ENCODE measurements around the gene TFEB.

Gene TFEB

DNA sequence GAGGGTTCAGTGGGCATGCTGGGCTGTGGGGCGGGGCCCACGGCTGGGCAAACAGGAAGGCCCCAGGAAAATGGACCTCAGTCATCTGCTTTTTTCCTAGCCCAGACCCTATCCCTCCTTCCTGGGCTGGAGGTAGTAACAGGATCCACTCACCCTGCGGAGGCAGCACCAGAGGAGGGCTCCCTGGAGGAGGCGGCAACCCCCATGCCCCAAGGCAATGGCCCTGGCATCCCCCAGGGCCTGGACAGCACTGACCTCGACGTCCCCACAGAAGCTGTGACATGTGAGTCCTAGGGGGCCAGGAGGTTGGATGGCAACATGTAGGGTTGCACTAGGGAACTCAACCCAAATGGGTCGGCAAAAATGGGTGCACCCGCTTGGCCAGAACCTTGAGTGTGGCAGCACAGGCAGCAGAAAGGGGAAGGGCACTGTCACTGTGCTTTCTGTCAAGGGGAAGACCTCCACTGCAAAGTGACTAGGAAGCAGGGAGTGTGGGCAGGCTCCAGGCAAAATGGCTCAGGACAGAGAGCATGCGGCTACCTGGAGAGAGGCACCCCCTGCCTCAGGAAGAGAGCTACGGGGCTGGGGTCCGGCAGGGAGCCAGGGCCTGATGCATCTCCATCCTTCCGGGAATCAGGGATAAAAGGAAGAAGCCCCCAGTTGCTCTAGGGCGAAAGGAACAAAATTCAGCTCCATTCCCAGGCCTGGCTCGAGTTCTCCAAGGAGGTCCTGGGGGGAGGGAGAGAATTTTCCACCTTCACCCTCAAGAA, 89.2 kb downstream of the TFEB start:
- 95% methylated on average over 14 of the region's 14 CpGs for WGBS
- H2BK5ac ChIP-seq (ENCODE audit: low read depth, low read length, poor library complexity, severe bottlenecking), result no peak overlapping the region

DNA sequence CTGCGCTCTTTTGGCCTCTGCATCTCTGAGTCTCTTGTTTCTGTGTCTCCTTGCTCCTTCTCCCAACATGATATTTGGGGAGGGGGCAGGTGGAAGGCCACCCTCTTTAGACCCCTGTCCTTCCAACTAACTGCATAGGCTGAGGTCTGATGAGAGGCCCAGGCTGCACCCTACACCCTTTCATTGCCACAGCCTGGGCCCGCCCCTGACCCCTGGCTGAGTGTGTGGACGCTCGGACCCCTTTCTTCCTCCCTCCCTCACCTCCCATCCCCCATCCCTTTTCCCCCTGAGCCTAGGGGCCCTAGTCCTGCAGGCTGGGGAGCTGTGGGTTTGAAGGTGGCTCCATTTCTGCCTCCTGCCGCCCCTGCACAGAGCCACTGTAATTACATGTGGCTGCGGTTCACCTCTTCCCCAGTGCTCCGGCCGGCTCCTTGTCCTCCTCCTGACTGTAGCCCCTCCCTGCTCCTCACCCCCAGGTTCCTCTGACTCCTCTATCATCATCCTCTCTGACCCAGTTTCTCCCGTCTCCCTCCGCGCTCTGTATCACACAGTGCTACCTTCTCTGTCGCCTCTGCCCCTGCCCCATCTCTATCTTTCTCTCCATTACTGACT, 90.3 kb downstream of the TFEB start:
- H2BK120ac ChIP-seq (ENCODE audit: low read depth, low read length), result no peak overlapping the region
- H3K27ac ChIP-seq (ENCODE audit: low read length, poor library complexity, severe bottlenecking), result no peak overlapping the region
- peaks cover 18% of the 10 kb centered on the region for H3K79me1 ChIP-seq (replicated peaks; ENCODE audit: low read length, poor library complexity, severe bottlenecking)
- H2AK5ac ChIP-seq (ENCODE audit: low read length, severe bottlenecking), result peak overlapping the region; percentile 37
- no peak overlapping the region for H4K8ac ChIP-seq (ENCODE audit: low read length)
- H3K27me3 ChIP-seq (ENCODE audit: control insufficient read depth in 1 of 2, insufficient read depth in 1 of 2, low read length in 2 of 2), result peaks cover 0 to 79% of the 10 kb centered on the region in 2 experiments
- peak overlapping the region; percentile 6 for H3K4me2 ChIP-seq (ENCODE audit: low read length, poor library complexity, severe bottlenecking)
- no peaks in the 10 kb centered on the region for H3K9me3 ChIP-seq (ENCODE audit: control insufficient read depth, low read length)
- DNase-seq, result no peak
- peak overlapping the region in 1 of 2 experiments; percentile 0 for H3K14ac ChIP-seq (ENCODE audit: low read length in 2 of 2)
- H3K23ac ChIP-seq (ENCODE audit: low read length in 2 of 2), result no peak overlapping the region
- 65% methylated on average over 8 of the region's 12 CpGs for WGBS
- H4K91ac ChIP-seq (ENCODE audit: low read length), result no peak overlapping the region
- no peak overlapping the region for H3K9ac ChIP-seq (ENCODE audit: low read length)
- H2AFZ ChIP-seq (ENCODE audit: low read depth, low read length), result no peak overlapping the region
- H3K36me3 ChIP-seq (ENCODE audit: control insufficient read depth in 1 of 2, insufficient read depth in 2 of 2, low read depth in 1 of 2, low read length in 2 of 2), result peaks cover 0 to 62% of the 10 kb centered on the region in 2 experiments
- H3K18ac ChIP-seq (ENCODE audit: low read depth in 1 of 2, low read length in 2 of 2), result no peak overlapping the region
- no peak overlapping the region for H2BK12ac ChIP-seq (ENCODE audit: low read length in 2 of 2)
- peaks cover 72% of the 10 kb centered on the region for H3K4me1 ChIP-seq (ENCODE audit: control insufficient read depth, insufficient read depth, low read depth, low read length)
- H2BK5ac ChIP-seq (ENCODE audit: low read depth, low read length, poor library complexity, severe bottlenecking), result no peak overlapping the region
- H3K4ac ChIP-seq (ENCODE audit: low read depth in 1 of 2, low read length in 2 of 2), result no peak overlapping the region
- H3K4me3 ChIP-seq (ENCODE audit: insufficient read depth in 1 of 2, low read depth in 1 of 2, low read length in 2 of 2), result no peak overlapping the region
- no peak overlapping the region for H2BK15ac ChIP-seq (ENCODE audit: low read depth, poor library complexity, severe bottlenecking)

More for the DNA sequence above, 89.2 kb downstream of the TFEB start:
- no peak for DNase-seq
- Histone ChIP-seq H3K4ac (ENCODE audit: low read depth in 1 of 2, low read length in 2 of 2) (no peak overlapping the region), H2AFZ (ENCODE audit: low read depth, low read length) (no peak overlapping the region), H3K4me1 (ENCODE audit: control insufficient read depth, insufficient read depth, low read depth, low read length) (peaks cover 66% of the 10 kb centered on the region), H3K79me1 (replicated peaks; ENCODE audit: low read length, poor library complexity, severe bottlenecking) (peaks cover 20% of the 10 kb centered on the region), H2BK15ac (ENCODE audit: low read depth, poor library complexity, severe bottlenecking) (no peak overlapping the region), H4K8ac (ENCODE audit: low read length) (no peak overlapping the region), H3K27me3 (ENCODE audit: control insufficient read depth in 1 of 2, insufficient read depth in 1 of 2, low read length in 2 of 2) (peaks cover 0 to 77% of the 10 kb centered on the region in 2 experiments), H2BK120ac (ENCODE audit: low read depth, low read length) (no peak overlapping the region), H2BK12ac (ENCODE audit: low read length in 2 of 2) (no peak overlapping the region), H3K23ac (ENCODE audit: low read length in 2 of 2) (no peak overlapping the region), H3K27ac (ENCODE audit: low read length, poor library complexity, severe bottlenecking) (no peak overlapping the region), H3K9ac (ENCODE audit: low read length) (no peak overlapping the region), H3K9me3 (ENCODE audit: control insufficient read depth, low read length) (no peaks in the 10 kb centered on the region), H3K4me3 (ENCODE audit: insufficient read depth in 1 of 2, low read depth in 1 of 2, low read length in 2 of 2) (no peak overlapping the region), H3K18ac (ENCODE audit: low read depth in 1 of 2, low read length in 2 of 2) (no peak overlapping the region), H3K4me2 (ENCODE audit: low read length, poor library complexity, severe bottlenecking) (no peak overlapping the region), H4K91ac (ENCODE audit: low read length) (no peak overlapping the region), H3K14ac (ENCODE audit: low read length in 2 of 2) (no peak overlapping the region), H2AK5ac (ENCODE audit: low read length, severe bottlenecking) (peak overlapping the region; percentile 5), H3K36me3 (ENCODE audit: control insufficient read depth in 1 of 2, insufficient read depth in 2 of 2, low read depth in 1 of 2, low read length in 2 of 2) (peaks cover 0 to 65% of the 10 kb centered on the region in 2 experiments)

DNA sequence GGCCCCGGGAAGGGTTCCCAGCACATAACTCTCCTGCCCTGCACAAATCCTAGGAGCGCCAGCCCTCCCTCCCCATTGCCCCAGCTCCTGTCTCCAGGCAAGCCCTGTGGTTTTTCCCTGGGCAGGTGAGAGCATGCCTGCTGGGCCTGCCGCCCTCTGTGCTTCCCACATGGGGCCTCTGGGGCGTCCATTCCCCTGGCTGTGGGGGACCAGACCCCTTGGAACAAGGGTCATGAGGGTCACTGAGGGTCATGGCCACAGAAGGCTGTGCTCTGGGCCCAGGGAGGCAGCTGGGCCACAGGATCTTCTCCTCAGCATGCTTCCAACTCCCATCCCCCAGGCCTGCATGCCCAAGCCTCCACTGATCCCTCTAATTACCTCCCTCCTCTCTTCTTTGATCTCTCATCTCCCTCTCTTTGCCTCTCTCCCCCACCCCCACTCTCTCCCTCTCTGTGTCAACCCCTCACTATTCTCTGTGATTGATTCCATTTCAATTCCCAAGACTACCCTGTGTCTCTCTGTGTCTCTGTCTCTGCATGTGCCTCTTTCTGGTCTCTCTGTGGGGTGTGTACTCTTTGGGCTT, 91.0 kb downstream of the TFEB start:
- peaks cover 77% of the 10 kb centered on the region for H3K4me1 ChIP-seq (ENCODE audit: control insufficient read depth, insufficient read depth, low read depth, low read length)
- no peak overlapping the region for H2BK5ac ChIP-seq (ENCODE audit: low read depth, low read length, poor library complexity, severe bottlenecking)
- H3K4me2 ChIP-seq (ENCODE audit: low read length, poor library complexity, severe bottlenecking), result no peak overlapping the region
- no peak overlapping the region for H3K4ac ChIP-seq (ENCODE audit: low read depth in 1 of 2, low read length in 2 of 2)
- no peak overlapping the region for H3K27ac ChIP-seq (ENCODE audit: low read length, poor library complexity, severe bottlenecking)
- no peak overlapping the region for H2AFZ ChIP-seq (ENCODE audit: low read depth, low read length)
- H4K91ac ChIP-seq (ENCODE audit: low read length), result no peak overlapping the region
- H3K14ac ChIP-seq (ENCODE audit: low read length in 2 of 2), result no peak overlapping the region
- no peak overlapping the region for H2BK15ac ChIP-seq (ENCODE audit: low read depth, poor library complexity, severe bottlenecking)
- H2BK12ac ChIP-seq (ENCODE audit: low read length in 2 of 2), result no peak overlapping the region
- H3K36me3 ChIP-seq (ENCODE audit: control insufficient read depth in 1 of 2, insufficient read depth in 2 of 2, low read depth in 1 of 2, low read length in 2 of 2), result peaks cover 0 to 55% of the 10 kb centered on the region in 2 experiments
- peak overlapping the region in 1 of 2 experiments; percentile 41 for H3K18ac ChIP-seq (ENCODE audit: low read depth in 1 of 2, low read length in 2 of 2)
- H3K9ac ChIP-seq (ENCODE audit: low read length), result no peak overlapping the region
- H3K79me1 ChIP-seq (replicated peaks; ENCODE audit: low read length, poor library complexity, severe bottlenecking), result peaks cover 16% of the 10 kb centered on the region
- DNase-seq, result no peak
- no peak overlapping the region for H4K8ac ChIP-seq (ENCODE audit: low read length)
- H2AK5ac ChIP-seq (ENCODE audit: low read length, severe bottlenecking), result no peak overlapping the region
- H2BK120ac ChIP-seq (ENCODE audit: low read depth, low read length), result no peak overlapping the region
- H3K4me3 ChIP-seq (ENCODE audit: insufficient read depth in 1 of 2, low read depth in 1 of 2, low read length in 2 of 2), result no peak overlapping the region
- peaks cover 0 to 81% of the 10 kb centered on the region in 2 experiments for H3K27me3 ChIP-seq (ENCODE audit: control insufficient read depth in 1 of 2, insufficient read depth in 1 of 2, low read length in 2 of 2)
- H3K9me3 ChIP-seq (ENCODE audit: control insufficient read depth, low read length), result no peaks in the 10 kb centered on the region
- 57% methylated on average over 4 of the region's 4 CpGs for WGBS
- H3K23ac ChIP-seq (ENCODE audit: low read length in 2 of 2), result peak overlapping the region in 1 of 2 experiments; percentile 11

GRCh38 chr6:41643899-41644269, 91.5 kb downstream of the TFEB start:
- Histone ChIP-seq H3K14ac (ENCODE audit: low read length in 2 of 2) (no peak overlapping the region), H3K4me2 (ENCODE audit: low read length, poor library complexity, severe bottlenecking) (no peak overlapping the region), H3K9ac (ENCODE audit: low read length) (no peak overlapping the region), H3K27ac (ENCODE audit: low read length, poor library complexity, severe bottlenecking) (peak overlapping the region; percentile 27), H3K18ac (ENCODE audit: low read depth in 1 of 2, low read length in 2 of 2) (no peak overlapping the region), H4K91ac (ENCODE audit: low read length) (no peak overlapping the region), H3K9me3 (ENCODE audit: control insufficient read depth, low read length) (no peaks in the 10 kb centered on the region), H3K27me3 (ENCODE audit: control insufficient read depth in 1 of 2, insufficient read depth in 1 of 2, low read length in 2 of 2) (peaks cover 0 to 81% of the 10 kb centered on the region in 2 experiments), H3K23ac (ENCODE audit: low read length in 2 of 2) (peak overlapping the region in 1 of 2 experiments; percentile 34), H2BK12ac (ENCODE audit: low read length in 2 of 2) (no peak overlapping the region), H4K8ac (ENCODE audit: low read length) (no peak overlapping the region), H3K79me1 (replicated peaks; ENCODE audit: low read length, poor library complexity, severe bottlenecking) (peaks cover 16% of the 10 kb centered on the region), H2BK5ac (ENCODE audit: low read depth, low read length, poor library complexity, severe bottlenecking) (no peak overlapping the region), H3K36me3 (ENCODE audit: control insufficient read depth in 1 of 2, insufficient read depth in 2 of 2, low read depth in 1 of 2, low read length in 2 of 2) (peaks cover 0 to 49% of the 10 kb centered on the region in 2 experiments), H2AK5ac (ENCODE audit: low read length, severe bottlenecking) (no peak overlapping the region), H3K4me1 (ENCODE audit: control insufficient read depth, insufficient read depth, low read depth, low read length) (peaks cover 79% of the 10 kb centered on the region), H2BK120ac (ENCODE audit: low read depth, low read length) (no peak overlapping the region), H2AFZ (ENCODE audit: low read depth, low read length) (no peak overlapping the region), H2BK15ac (ENCODE audit: low read depth, poor library complexity, severe bottlenecking) (peak overlapping the region; percentile 82), H3K4ac (ENCODE audit: low read depth in 1 of 2, low read length in 2 of 2) (no peak overlapping the region), H3K4me3 (ENCODE audit: insufficient read depth in 1 of 2, low read depth in 1 of 2, low read length in 2 of 2) (no peak overlapping the region)
- WGBS, result 83% methylated on average over 4 of the region's 4 CpGs
- no peak for DNase-seq

Measured in mesenchymal stem cell (in vitro differentiated cells and primary cell).